NCI-H128 (cell line): ENCODE data around the gene GALNT14.
"Not testable (repeated sequence)": the region's sequence is repeated elsewhere in the genome, so short reads cannot be mapped to it uniquely, and the experiment has no call there.

Source experiments
- DNase-seq: peaks from one replicate; lab custom pipeline; 2025; ENCODE audit not compliant: unreplicated experiment; lab: John Stamatoyannopoulos, UW

Gene GALNT14, protein sequence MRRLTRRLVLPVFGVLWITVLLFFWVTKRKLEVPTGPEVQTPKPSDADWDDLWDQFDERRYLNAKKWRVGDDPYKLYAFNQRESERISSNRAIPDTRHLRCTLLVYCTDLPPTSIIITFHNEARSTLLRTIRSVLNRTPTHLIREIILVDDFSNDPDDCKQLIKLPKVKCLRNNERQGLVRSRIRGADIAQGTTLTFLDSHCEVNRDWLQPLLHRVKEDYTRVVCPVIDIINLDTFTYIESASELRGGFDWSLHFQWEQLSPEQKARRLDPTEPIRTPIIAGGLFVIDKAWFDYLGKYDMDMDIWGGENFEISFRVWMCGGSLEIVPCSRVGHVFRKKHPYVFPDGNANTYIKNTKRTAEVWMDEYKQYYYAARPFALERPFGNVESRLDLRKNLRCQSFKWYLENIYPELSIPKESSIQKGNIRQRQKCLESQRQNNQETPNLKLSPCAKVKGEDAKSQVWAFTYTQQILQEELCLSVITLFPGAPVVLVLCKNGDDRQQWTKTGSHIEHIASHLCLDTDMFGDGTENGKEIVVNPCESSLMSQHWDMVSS

DNA sequence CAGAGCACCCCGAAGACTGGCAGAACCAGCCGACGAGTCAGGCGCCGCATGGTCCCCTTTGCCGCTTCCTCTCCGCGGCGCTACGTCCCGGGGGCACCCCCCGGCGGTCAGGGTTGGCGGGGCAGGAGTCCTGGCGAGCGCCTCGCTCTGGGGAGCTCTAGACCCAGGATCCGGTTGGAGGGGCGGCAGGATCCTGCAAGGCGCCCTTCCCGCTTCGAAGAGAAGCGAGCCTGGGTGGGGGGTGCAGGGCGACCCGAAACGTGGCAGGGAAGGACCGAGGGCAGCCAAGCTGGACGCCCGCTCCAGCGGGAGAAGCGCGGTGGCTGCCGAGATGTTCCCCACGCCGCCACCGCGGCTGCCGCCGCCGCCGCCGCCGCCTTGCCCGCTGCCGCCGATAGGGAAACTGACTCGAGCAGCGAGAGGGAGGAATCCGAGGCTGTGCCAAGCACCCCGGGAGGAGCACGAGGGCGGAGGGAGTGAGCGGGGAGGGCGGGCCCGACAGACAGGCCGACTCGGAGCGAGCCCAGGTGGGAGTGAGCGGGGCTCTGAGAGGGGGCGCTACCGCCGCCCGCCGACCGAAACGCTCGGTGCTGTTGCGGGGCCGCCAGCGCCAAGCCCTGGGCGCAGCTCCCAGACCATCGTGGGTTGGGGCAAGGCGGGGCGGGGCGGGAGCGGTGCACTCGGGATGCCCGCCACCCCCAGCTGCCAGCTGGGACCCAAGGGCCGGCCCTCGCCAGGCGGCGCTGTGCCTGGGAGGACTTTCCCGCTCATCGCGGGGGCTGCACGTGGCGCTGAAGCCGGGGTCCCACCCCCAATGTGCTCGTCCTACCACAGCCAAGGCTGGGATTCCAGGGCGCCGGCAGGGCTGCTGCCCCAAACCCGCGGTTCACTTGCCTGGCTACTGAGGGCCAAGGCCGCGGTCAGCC, at the start of gene GALNT14:
Gene GALNT14 (minus strand): TSS at position 404 of the 926 bp plus-strand sequence. CDS start 354 bp downstream, at position 50.
- no peak for DNase-seq

DNA sequence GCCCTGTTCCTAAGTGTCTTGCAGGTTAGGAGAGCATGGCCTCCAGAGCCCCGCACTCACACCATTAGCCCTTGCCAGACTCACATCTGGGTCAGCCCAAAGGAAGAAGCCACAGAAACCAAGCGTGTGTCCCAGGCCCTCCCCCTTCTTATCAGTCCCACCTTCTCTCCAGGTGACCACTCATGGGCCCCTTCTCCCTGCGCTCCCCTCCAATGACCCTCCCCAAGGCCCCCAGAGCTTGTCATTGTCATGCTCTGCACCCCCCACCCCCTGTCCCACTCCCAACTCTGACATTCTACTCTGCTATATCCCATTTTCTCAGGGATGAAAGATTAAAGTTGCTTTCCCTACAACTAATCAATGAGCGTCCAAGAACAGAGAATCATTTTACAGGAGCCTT, 48.9 kb upstream of the GALNT14 start:
- DNase-seq: no peak

DNA sequence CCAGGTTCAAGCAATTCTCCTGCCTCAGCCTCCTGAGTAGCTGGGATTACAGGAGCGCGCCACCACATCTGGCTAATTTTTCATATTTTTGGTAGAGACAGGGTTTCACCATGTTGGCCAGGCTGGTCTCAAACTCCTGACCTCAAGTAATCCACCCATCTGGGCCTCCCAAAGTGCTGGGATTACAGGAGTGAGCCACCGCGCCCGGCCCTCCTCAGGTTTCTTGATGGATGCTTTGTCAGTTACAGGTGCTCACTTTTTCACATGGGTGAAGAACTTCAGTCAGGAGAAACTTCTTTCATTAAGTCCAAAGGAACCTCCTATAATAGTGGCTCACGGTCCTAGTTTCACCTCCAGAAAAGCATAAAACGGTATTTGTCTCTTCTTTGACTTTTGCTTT, 45.7 kb upstream of the GALNT14 start:
- not testable (repeated sequence) for DNase-seq

DNA sequence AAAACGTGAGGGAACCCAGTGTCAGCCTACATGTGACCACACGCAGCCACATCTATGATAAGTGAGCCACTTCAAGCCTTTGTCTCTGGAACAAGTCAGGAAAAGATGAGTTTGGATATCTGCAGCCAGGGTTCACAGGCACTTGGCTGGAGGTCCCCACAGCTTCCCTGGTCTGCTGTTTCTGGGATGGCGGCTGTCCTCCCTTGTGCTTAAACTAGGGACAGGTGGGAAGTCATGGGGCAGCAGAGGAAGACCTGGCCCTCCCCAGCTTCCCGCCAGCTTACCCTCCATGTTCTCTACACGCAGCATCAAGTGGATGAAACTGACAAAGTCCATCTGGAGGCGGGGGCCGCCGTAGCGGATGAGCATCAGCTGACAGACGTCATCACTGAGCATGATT, 38.5 kb upstream of the GALNT14 start:
- no peak for DNase-seq

DNA sequence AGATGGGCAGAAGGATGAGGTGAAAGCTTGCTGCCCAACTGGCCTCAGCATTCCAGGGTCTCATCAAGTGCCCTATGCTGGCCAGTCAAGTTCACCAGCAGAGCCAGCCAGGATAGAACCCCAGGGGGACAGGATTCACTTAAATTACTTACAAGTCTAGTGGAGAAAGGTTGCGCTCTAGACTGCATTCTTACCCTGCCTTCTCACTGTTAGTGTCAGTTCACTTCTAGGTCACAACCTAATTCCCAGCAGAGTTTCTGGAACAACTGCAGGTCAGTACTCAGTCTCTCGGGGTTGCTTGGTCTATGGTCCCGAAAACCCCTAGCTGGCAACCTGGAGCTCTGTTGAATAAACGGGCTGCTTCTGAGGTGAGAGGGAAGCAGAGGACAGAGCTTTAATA, 32.9 kb upstream of the GALNT14 start:
- no peak for DNase-seq

DNA sequence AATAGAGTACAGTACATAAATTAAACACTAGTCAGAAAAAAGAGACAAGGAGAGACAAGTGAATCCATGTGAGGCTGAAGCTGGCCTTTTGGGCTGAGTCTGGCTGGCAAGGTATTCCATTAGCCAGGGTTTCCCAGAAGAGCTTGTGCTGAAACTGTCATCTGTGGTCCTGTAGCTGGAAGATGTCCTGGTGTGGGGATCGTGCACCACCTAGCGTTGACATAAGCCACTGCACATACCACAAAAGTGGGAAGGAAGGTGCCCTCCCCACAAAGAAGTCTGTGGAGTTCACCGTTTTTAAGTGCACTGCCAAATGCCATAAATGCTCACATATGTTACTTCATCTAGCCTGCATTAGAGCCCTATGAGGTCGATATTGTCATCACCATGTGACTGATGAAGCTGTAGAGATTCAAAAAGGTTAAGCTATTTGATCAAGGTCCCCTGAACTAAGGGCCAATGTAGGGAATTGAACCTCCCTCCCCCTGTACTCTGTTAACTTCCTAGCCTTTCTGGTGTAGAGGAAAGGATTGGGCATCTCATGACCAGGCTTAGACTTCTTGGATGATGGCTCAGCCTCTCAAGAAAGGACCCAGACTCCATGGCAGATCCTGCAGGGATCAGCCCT, 31.9 kb upstream of the GALNT14 start:
- DNase-seq: no peak

DNA sequence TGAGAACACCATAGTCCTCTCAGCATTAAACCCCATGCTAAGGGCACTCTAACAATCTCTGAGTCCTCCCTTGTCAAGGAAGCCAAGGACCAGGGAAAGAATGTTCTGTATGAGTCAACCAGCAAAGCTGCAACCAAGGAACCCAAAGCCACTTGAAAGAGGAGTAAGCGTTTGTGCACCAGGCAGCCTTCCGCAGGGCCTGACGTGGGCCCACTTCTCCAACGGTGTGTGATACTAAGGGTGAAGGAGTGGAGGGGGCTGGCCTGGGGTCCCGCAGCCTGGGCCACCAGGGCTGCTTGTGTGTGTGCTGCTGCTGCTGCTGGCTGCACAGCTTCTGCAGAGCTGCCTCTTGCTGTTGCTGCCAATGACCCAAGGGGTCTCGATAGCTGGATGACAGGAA, 30.1 kb upstream of the GALNT14 start:
- DNase-seq: no peak

DNA sequence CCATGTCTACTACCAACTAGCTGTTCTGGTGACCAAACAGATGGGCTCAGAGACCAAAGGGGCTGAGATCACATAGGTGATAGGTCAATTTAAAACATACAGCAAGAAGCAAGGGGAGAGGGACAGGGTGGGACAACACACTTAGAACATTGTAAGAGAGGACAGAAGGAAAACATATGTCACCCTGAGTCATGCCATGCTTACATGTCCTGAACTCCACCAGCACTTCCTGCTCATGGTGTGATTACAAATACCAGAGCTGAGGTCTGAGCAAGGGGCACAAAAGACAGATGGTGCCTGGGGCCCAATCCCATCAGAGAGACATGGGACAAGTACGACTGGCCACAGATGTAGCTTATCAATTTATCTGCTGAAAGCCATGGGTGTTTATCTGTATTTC, 28.7 kb upstream of the GALNT14 start:
- no peak for DNase-seq

DNA sequence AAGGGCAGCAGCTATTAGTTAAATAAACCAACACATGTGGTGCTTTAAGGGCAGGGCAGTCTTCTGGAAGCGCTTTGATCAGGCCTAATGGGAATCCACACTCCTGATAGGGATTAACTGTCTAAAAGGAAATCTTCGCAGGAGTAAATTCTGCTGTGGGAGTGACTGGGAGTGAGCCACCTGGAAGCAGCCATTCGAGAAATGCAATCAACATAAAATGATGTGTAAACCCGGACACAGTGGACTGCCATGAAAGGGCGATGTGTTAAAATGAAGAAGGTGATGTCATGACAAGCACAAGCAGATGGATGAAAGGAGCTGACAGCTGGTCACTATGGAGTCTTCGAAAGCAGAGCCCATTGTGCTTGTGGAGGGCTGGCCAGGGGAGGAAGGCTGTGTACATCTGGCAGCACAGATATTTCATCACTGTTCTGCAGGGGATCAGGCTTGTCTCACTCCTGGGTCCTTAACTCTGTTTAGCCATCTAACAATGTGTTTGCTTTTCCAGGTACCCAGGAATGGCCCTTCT, 24.8 kb upstream of the GALNT14 start:
- DNase-seq: no peak

DNA sequence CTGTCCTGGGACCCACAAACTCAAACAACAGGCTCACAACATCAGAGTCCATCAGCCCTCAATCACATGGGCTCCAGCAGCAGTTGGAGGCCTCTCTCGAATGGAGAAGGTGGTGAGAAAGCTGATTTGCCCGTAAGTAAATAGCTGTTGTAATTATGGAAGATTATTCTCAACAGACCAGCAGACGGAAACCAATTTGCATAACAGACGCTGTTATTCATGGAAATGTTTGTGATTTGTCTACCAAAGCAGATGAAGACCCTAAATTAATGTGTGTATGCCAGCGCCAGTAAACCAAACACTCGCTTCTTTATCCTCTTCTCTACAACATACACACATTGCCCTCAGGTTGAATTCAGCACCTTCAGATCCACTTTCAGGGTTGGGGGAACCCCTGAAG, 23.4 kb upstream of the GALNT14 start:
- DNase-seq: no peak

DNA sequence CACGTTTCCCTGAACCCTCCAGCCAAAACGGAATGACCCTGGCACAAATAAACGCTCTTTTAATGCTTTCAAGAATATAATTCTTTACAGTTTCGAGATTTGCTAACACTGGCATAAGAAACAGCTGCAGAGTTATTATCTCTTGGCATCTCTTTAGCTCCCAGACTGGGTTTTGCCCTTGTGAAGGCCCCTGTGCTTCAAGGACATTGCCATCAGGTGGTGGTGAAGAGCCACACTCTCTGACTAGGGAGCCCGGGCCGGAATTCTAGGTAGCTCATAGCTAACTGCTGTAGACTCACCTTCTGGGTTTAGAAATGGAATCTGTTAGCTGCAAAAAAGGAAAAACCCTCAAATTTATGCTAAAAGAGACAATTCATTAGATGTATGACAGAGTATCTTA, 13.3 kb upstream of the GALNT14 start:
- no peak for DNase-seq

DNA sequence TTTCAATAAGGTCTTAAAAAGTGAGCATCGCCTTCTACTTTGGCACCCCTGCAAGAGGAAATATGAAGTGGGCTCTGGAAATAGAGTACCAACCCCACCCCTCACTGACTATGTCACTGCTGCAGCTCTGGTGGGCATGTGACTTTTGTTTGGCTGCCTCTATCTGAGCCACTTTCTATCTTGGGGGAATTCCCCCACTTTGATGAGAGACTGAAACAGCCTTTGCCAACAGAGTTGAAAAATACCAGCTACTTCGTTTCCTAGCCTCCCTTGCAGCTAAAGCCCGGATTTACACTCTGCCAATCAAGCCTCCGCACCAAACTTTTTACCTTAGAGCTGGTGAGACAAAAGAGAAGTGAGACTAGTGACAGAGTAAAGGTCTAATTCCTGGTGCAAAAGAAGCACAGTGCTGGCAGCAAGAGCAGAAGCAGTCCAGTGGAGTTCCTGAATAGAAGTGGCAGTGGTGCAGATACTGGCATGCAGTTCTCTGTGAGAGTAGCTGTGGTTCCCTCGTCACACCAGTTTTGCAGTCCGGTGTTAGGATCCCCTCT, 12.0 kb upstream of the GALNT14 start:
- no peak for DNase-seq

DNA sequence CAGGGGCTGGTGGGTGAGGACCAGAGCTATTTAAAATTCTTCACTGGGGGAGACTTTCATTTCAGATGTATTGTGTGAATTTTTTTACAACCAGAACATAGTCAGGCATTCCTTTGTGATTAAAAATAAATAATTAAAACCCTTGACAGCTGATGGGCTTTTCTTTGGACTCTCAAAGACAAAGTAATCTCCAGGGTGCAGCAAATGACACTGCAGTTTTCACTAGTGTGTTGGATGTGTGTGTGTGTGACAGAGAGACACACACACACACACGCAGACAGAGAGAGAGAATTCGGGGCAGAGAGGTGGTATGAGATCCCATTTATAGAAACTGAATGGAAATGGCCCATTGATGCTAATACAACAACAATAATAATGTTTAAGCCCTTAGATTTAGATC, 10.3 kb upstream of the GALNT14 start:
- no peak for DNase-seq

DNA sequence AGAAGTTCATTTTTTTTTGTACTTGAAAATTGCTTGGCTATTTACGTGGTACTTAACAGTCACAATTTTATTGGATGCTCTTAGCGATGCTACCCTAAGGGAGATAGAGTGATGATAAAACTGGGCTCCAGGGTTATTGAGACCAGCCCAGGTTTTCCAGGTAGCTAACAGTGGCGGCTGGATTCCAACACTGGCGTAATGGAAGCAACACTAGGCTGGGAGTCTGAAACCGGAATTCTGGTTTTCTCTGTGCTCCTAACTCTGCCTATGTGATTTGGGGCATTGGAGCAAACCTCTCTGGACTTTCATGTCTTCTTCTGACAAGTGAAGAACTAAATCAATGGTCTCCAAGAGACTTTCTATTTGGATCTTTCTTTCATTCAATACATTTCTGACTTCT, 9.4 kb upstream of the GALNT14 start:
- DNase-seq: no peak

DNA sequence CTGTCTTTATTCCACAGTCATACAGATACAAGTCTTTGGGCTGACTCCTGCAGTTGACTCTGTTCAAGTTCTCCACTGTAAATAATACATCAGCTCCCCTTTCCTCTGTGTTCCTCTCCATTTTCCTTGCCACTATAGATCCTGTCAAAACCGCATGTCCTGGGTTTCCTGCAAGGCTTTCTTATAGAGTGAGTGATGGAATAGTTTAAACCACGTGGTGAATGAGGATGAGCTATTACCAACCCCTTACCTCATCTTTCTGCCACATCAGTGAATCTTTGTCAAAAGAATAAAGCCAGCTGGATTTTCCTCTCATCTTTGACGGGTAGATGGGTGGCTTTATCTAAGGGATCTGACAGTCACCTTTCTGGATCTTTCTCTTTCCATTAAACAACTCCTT, 3.9 kb upstream of the GALNT14 start:
- no peak for DNase-seq

DNA sequence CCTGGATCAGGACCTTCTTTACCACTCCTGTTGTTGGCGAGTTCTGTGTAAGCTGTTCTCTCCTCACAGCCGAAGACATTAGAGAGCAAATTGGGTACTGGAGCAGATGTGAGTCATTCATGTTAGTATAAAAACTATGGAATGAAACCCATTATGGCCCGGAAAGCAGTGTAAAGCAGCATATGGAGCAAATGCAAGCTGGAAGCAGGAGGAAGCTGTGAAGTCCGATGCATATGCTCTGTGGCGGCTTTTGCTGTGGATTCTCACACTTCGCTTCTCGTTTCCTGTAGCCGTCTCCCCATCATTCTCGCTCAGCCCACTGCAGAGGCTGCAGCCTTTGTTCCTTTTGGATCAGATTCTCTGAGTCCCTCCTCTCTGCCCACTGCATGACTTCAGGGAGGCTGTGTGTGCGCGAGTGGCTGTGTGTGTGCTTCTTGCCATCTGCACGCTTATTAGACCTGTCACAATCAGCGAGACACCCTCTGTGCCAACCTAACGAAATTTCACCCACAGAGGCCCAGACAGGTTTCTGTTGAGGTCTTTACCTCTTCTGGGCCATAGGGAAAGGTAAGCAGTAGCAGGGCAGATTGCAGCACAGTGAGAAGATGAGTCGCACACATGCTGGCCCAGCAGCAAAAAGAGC, 3.3 kb upstream of the GALNT14 start:
- no peak for DNase-seq

DNA sequence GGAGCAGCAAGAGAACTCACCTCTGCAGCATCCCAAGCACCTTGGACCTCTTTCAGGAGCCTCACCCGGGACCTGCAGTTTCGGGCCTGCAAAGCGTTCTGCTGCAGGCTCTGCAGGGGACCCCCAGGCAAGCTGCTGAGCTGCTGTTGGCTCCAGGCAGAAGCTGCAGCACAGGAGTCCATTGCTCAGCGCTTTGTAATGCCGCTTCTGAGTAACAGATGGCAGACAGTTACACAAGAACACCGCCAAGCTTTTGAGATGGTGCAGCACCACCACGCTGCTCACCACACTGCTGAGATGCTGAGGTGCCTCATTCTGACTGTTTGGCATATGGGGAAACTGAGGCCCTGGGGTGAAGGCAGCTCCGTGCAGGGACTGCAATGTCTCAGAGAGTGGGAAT, 1.9 kb upstream of the GALNT14 start:
- no peak for DNase-seq

DNA sequence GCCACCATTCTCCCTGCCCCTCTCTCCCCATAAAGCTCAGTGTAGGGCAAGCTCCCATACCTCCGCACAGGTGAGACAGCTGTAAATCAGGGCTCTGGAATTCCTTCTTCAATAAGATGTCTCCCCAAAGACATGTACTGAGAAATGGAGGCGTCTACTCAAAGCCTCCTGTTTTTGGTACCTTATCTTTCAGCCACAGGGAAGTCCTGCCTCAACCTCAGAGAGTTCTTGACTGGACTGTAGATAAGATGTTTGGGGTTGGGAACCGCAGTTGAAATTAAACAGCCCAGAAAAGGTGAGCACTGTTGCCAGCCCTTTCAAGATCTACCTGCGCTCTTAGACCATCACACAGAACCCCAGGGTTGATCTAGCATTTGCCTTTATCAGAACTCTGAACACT, 1.4 kb upstream of the GALNT14 start:
- DNase-seq: no peak

DNA sequence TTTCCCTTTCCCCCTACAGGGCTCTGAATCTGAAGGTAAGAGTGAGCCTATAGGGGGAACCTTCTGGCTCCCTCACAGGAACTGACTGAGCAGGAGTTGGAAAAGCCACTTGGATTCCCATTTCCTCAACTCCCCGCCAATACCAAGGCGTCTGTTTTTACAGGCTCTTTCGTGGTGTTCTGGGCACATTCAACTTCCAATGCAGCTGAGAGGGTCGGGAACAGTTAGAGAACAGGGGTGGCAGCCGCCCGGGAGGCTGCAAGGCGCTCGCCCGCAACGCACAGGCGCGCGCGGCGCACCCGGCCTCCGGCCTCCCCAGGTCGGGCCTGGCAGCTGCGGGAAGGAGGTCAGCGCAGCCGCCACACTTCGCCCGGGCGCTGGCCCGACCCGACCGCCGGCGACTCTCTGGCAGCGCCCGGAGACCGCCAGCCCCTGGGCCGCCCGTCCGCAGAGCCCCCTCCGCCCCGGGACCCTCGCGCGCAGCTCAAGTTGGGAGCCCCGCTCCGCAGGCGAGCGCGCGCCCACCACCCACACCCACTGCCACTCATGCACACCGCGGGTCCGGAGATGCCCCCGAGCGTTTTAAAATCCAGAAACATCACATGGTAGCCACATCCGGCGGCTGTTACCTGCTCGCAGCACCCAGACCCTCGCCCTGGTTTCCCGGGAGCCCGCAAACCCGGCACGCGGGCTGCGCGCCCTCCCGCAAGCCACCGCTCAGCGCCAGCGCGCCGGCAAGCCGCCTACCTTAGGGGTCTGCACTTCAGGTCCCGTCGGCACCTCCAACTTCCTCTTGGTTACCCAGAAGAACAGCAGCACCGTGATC, 816 bp downstream of the GALNT14 start:
- no peak for DNase-seq
